Suprapubic skin (tissue), 4 donors: ENCODE results near the gene WHRN. TPM values are rescaled to one million over a fixed set of nuclear protein-coding genes. Genes with fewer than 3 reads are reported as not detected.

Experiments used
- DNase-seq, 2 donors: peaks; one replicate each; pipeline ENCODE4 v3.0.0-alpha.2; 2019; ENCODE audit warnings: low spot score in 2 of 2
- H3K27ac ChIP-seq: fragments of 200-600 bp; sonication (generic); one replicate; pipeline ENCODE4 v1.5.1; 2019
- H3K27me3 ChIP-seq: fragments of 200-600 bp; sonication (generic); one replicate; pipeline ENCODE4 v1.5.1; 2019
- H3K36me3 ChIP-seq: fragments of 200-600 bp; sonication (generic); one replicate; pipeline ENCODE4 v1.5.1; 2019
- H3K4me1 ChIP-seq: fragments of 200-600 bp; sonication (generic); one replicate; pipeline ENCODE4 v1.5.1; 2019
- H3K4me3 ChIP-seq: fragments of 200-600 bp; sonication (generic); one replicate; pipeline ENCODE4 v1.5.1; 2019; ENCODE audit warnings: mild to moderate bottlenecking
- H3K9me3 ChIP-seq: fragments of 200-600 bp; sonication (generic); one replicate; pipeline ENCODE4 v1.5.1; 2019
- EP300 ChIP-seq: sonication (generic); formaldehyde crosslinking; IDR thresholded peaks from one replicate; pipeline ENCODE4 v1.6.1; 2017; ENCODE audit warnings: antibody characterized with exemption
- POLR2A ChIP-seq, 2 donors: fragments of 450-650 bp; IDR thresholded peaks; one replicate each; pipeline ENCODE4 v1.6.1; 2017; ENCODE audit warnings: antibody characterized with exemption in 2 of 2, mild to moderate bottlenecking in 2 of 2, moderate library complexity in 2 of 2
- POLR2AphosphoS5 ChIP-seq, 3 donors: sonication (generic); formaldehyde crosslinking; IDR thresholded peaks; one replicate each; pipeline ENCODE4 v1.6.1; 2017; ENCODE audit warnings: antibody characterized with exemption in 3 of 3
- WGBS: methylation state at CpG from one replicate; pipeline ENCODE4 v1.1.5; 2018; 5-methylcytosine and 5-hydroxymethylcytosine counted together
- total RNA-seq, 4 donors: library from RNA; depleted of rRNA; stranded (reverse); fragments of >200 nt; gene quantifications; one replicate each; pipeline ENCODE4 v1.1.0, GENCODE V29; 2016
- TF ChIP-seq, protein P1 (sequence below), 2 donors: fragments of 200-600 bp in 1 of 2; fragments of 450-650 bp in 1 of 2; sonication (generic) in 1 of 2; IDR thresholded peaks; one replicate each; pipeline ENCODE4 v1.5.1; 2016 to 2019; ENCODE audit warnings: antibody characterized with exemption in 2 of 2, mild to moderate bottlenecking in 1 of 2, moderate library complexity in 1 of 2

WHRN gene
- total RNA-seq, 4 donors from 2014 or later, result 7.7 to 25.9 (median 14.8) TPM

- Histone ChIP-seq H3K27ac (no peak overlapping the region), H3K36me3 (peaks cover 32% of the 10 kb centered on the region), H3K4me1 (peaks cover 16% of the 10 kb centered on the region), H3K9me3 (no peaks in the 10 kb centered on the region), H3K4me3 (no peak overlapping the region), H3K27me3 (no peaks in the 10 kb centered on the region)
- DNase-seq, result no peak
- TF ChIP-seq EP300, result no peak
- TF ChIP-seq POLR2A (IDR thresholded peaks at IDR 0.05), result no peak
- TF ChIP-seq, protein P1, sequence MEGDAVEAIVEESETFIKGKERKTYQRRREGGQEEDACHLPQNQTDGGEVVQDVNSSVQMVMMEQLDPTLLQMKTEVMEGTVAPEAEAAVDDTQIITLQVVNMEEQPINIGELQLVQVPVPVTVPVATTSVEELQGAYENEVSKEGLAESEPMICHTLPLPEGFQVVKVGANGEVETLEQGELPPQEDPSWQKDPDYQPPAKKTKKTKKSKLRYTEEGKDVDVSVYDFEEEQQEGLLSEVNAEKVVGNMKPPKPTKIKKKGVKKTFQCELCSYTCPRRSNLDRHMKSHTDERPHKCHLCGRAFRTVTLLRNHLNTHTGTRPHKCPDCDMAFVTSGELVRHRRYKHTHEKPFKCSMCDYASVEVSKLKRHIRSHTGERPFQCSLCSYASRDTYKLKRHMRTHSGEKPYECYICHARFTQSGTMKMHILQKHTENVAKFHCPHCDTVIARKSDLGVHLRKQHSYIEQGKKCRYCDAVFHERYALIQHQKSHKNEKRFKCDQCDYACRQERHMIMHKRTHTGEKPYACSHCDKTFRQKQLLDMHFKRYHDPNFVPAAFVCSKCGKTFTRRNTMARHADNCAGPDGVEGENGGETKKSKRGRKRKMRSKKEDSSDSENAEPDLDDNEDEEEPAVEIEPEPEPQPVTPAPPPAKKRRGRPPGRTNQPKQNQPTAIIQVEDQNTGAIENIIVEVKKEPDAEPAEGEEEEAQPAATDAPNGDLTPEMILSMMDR (IDR thresholded peaks at IDR 0.05), result no peak
- no peak for TF ChIP-seq POLR2AphosphoS5 (IDR thresholded peaks at IDR 0.05)
- 86% methylated on average over 17 of the region's 19 CpGs for WGBS
Measured at GRCh38 chr9:114376586-114377445, 128.5 kb downstream of the WHRN start.

DNA sequence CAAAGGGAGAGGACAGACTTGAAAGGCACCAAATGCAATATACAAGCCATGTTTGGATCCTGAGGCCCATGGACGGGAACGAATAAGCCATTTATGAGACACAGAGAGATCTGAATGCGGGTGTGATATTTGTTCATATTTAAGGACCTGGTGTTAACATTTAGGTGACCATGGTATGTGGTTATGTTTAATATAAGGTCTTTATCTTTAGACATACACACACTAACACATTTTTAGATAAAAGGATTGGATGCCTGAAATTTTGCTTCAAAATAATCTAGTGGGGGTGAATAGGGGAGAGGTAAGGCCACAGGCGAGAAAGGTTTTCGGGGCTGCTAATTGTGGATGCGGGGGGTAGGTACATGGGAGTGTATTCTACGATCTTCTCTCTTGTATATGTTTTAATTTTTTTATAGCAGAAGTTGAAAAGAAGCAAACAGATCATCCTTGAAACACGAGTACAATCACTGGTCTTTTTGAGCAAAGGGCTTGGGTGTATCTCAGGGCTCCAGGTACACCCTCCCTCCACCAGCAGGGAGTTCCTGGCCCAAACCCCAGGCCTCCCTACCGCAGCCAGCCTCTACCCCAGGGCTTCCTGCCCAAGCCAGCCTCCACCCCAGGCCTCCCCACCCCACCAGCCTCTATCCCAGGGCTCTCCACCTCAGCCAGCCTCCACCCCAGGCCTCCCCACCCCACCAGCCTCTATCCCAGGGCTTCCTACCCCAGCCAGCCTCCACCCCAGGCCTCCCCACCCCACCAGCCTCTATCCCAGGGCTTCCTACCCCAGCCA lies 129.7 kb downstream of the WHRN start:
- Histone ChIP-seq H3K36me3 (peaks cover 36% of the 10 kb centered on the region), H3K4me3 (no peak overlapping the region), H3K9me3 (no peaks in the 10 kb centered on the region), H3K27me3 (no peaks in the 10 kb centered on the region), H3K27ac (no peak overlapping the region), H3K4me1 (peaks cover 21% of the 10 kb centered on the region)
- DNase-seq, result no peak
- TF ChIP-seq EP300, result no peak
- TF ChIP-seq POLR2A (IDR thresholded peaks at IDR 0.05), result no peak
- TF ChIP-seq, protein P1 (IDR thresholded peaks at IDR 0.05), result no peak
- no peak for TF ChIP-seq POLR2AphosphoS5 (IDR thresholded peaks at IDR 0.05)
- WGBS, result 82% methylated on average over 9 of the region's 9 CpGs

- no peak overlapping the region for H3K27ac ChIP-seq
- H3K36me3 ChIP-seq, result peaks cover 35% of the 10 kb centered on the region
- WGBS, result 85% methylated on average over 9 of the region's 9 CpGs
- DNase-seq, result no peak
- no peak for TF ChIP-seq POLR2AphosphoS5 (IDR thresholded peaks at IDR 0.05)
- TF ChIP-seq, protein P1 (IDR thresholded peaks at IDR 0.05), result no peak
- TF ChIP-seq EP300, result no peak
- no peak for TF ChIP-seq POLR2A (IDR thresholded peaks at IDR 0.05)
- H3K4me3 ChIP-seq, result no peak overlapping the region
- H3K4me1 ChIP-seq, result peaks cover 24% of the 10 kb centered on the region
- H3K27me3 ChIP-seq, result no peaks in the 10 kb centered on the region
- H3K9me3 ChIP-seq, result no peaks in the 10 kb centered on the region
Measured at GRCh38 chr9:114374936-114375335, 130.3 kb downstream of the WHRN start.

DNA sequence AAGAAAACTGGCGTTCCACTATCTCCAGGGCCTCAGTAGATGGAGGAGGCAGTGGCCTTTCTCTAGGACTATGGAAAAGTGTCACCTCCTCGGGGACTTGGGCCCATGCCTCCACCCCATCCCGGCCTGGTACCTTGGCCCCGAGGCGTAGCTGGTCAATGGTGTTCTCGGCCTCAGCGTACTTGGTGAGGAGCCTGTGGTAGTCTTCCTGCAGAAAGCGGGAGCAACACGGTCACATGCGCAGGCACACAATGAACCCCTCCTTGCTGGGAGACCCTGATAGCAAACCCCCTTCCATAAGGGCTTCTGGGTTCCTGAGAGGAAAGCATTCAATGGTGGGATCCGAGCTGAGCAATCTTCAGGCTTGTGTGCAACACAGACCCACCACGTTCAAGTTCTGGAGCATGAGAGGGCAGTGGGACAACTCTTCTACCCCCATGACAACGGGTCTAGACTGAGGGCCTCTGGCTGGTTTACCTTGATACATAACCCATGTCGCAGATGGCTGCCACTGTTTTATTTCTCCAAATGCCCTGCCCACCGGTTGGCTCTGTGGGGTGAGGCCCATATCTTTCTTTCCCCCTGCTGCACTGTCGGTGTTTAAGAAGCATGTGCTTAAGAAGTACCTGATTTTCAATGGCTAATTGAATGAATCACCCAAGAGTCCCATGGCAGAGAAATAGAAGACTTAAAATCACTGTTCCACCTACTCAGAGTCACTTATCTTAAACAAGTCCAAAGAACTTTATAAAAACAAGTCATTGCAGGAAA lies 131.1 kb downstream of the WHRN start:
- Histone ChIP-seq H3K4me3 (no peak overlapping the region), H3K9me3 (no peaks in the 10 kb centered on the region), H3K4me1 (peaks cover 24% of the 10 kb centered on the region), H3K27me3 (no peaks in the 10 kb centered on the region), H3K27ac (no peak overlapping the region), H3K36me3 (peaks cover 29% of the 10 kb centered on the region)
- DNase-seq, result no peak
- TF ChIP-seq, protein P1 (IDR thresholded peaks at IDR 0.05), result no peak
- WGBS, result 92% methylated on average over 13 of the region's 16 CpGs
